RCC 7860 (cell line): ENCODE measurements around the gene FURIN.
"Not testable (repeated sequence)": the region's sequence is repeated elsewhere in the genome, so short reads cannot be mapped to it uniquely, and the experiment has no call there.

Experiments
- DNase-seq: peaks from one replicate; pipeline ENCODE4 v3.0.0-alpha.2; 2015; ENCODE audit warnings: low spot score
- FAIRE-seq: peaks from 2 replicates; lab custom pipeline; 2012; peaks lifted over from hg19 to GRCh38; lab: Jason Lieb, UNC

FURIN gene

GRCh38 chr15:90914305-90915080 is 46.1 kb downstream of the FURIN start:
- DNase-seq = no peak
- no peak for FAIRE-seq

GRCh38 chr15:90915216-90915807 is 46.9 kb downstream of the FURIN start:
- no peak for DNase-seq
- FAIRE-seq = no peak

- FAIRE-seq (no peak), DNase-seq (no peak)
These were observed 47.5 kb downstream of the FURIN start for GRCh38 chr15:90915808-90916440.

GRCh38 chr15:90916461-90916860 is 48.1 kb downstream of the FURIN start:
- DNase-seq (no peak), FAIRE-seq (no peak)

GRCh38 chr15:90917569-90917968 is 49.2 kb downstream of the FURIN start:
- FAIRE-seq (no peak), DNase-seq (no peak)

- DNase-seq (no peak), FAIRE-seq (no peak)
These were observed 49.8 kb downstream of the FURIN start for GRCh38 chr15:90918034-90918788.

GRCh38 chr15:90918835-90919234 is 50.4 kb downstream of the FURIN start:
- DNase-seq (no peak), FAIRE-seq (no peak)

- DNase-seq (no peak), FAIRE-seq (no peak)
These were observed 53.5 kb downstream of the FURIN start for GRCh38 chr15:90921887-90922286.

- not testable (repeated sequence) for FAIRE-seq, DNase-seq
These were observed 54.4 kb downstream of the FURIN start for GRCh38 chr15:90922712-90923322.

- no peak for FAIRE-seq
- no peak for DNase-seq
These were observed 56.0 kb downstream of the FURIN start for GRCh38 chr15:90924375-90924774.

- not testable (repeated sequence) for FAIRE-seq, DNase-seq
These were observed 58.4 kb downstream of the FURIN start for GRCh38 chr15:90926766-90927165.

- DNase-seq, FAIRE-seq: not testable (repeated sequence)
These were observed 59.7 kb downstream of the FURIN start for GRCh38 chr15:90928106-90928505.

- FAIRE-seq = no peak
- no peak for DNase-seq
These were observed 61.0 kb downstream of the FURIN start for GRCh38 chr15:90929246-90930019.

GRCh38 chr15:90930861-90931574 is 62.6 kb downstream of the FURIN start:
- no peak for DNase-seq
- FAIRE-seq = no peak

GRCh38 chr15:90931575-90931827 is 63.1 kb downstream of the FURIN start:
- no peak for FAIRE-seq
- no peak for DNase-seq

- DNase-seq (peak; percentile 68), FAIRE-seq (no peak)
These were observed 63.7 kb downstream of the FURIN start, which contains the start of gene HDDC3 for GRCh38 chr15:90931828-90932659. HDDC3 (minus strand) TSS chr15:90932549; CDS start chr15:90932540, 9 bp downstream.

- DNase-seq (no peak), FAIRE-seq (no peak)
These were observed 64.2 kb downstream of the FURIN start for GRCh38 chr15:90932660-90932991.
